Bronchial epithelial cell (primary cell): ENCODE measurements around the gene AP1B1. TPM values are rescaled to one million over a fixed set of nuclear protein-coding genes. Genes with fewer than 3 reads are reported as not detected.

Source experiments
- DNase-seq: peaks from one replicate; pipeline ENCODE4 v3.0.0-alpha.2; 2010; ENCODE audit warnings: low read depth
- FAIRE-seq: peaks from 2 replicates; lab custom pipeline; 2011; peaks lifted over from hg19 to GRCh38; lab: Jason Lieb, UNC
- H3K27me3 ChIP-seq: 2 replicates; pipeline ENCODE4 v1.5.1; 2011; ENCODE audit warnings: low read length; ENCODE audit not compliant: control insufficient read depth, insufficient read depth
- H3K36me3 ChIP-seq: 2 replicates; pipeline ENCODE4 v1.5.1; 2011; ENCODE audit warnings: low read length; ENCODE audit not compliant: control insufficient read depth, insufficient read depth
- H3K4me3 ChIP-seq: 2 replicates; pipeline ENCODE4 v1.5.1; 2011; ENCODE audit warnings: mild to moderate bottlenecking, low read depth, low read length, control low read depth
- total RNA-seq: library from RNA; depleted of rRNA; stranded (reverse); fragments of >200 nt; gene quantifications from 2 replicates; pipeline ENCODE4 v1.2.1, GENCODE V29; 2014
- TF ChIP-seq, protein P1 (sequence below): IDR thresholded peaks from 2 replicates; pipeline ENCODE4 v1.5.1; 2011; ENCODE audit warnings: mild to moderate bottlenecking, moderate library complexity, low read length, control low read depth, inconsistent platforms; ENCODE audit not compliant: insufficient read depth, severe bottlenecking

The AP1B1 gene
- total RNA-seq, 1 donor from 2014 or later, result 44.8 TPM

DNA sequence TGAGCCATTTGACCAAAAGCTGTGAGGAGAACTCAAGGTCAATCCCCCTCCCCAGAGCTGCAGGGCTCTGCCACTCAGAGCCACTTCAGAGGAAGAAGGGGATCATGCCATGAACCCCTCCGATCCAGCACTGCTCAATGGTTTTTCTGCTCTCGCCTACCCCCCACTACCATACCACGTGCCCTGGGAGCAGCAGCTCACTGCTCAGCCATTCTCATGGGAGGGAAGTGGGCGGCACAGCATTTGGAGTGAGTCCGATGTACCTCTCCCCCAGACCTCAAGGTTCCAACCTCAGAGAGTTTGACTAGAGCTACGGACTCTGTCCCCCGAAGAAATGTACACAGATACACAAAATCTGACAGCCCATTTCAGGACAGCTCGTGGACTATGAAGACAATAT is 34.5 kb downstream of the AP1B1 start:
- H3K36me3 ChIP-seq, result peaks cover 56% of the 10 kb centered on the region
- FAIRE-seq, result no peak

DNA sequence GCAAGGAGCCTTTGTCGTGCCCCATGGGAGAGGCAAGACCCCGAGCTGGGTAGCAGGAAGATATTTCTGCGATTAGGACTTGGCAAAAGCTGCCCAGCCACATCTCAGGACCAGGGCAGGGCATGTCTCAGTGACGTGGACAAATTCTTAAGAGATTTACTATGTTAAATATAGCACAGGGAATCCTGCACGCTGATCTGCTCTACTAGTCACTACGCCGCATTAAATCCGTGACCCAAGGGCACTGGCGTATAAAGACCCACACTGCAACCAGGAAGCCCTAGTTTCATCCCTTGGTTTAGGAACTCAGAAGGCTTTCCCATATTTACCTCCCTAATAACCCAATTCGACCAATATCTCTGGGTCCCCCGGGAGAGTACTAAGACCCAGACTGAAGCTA is 35.1 kb downstream of the AP1B1 start:
- DNase-seq, result no peak
- TF ChIP-seq, protein P1, sequence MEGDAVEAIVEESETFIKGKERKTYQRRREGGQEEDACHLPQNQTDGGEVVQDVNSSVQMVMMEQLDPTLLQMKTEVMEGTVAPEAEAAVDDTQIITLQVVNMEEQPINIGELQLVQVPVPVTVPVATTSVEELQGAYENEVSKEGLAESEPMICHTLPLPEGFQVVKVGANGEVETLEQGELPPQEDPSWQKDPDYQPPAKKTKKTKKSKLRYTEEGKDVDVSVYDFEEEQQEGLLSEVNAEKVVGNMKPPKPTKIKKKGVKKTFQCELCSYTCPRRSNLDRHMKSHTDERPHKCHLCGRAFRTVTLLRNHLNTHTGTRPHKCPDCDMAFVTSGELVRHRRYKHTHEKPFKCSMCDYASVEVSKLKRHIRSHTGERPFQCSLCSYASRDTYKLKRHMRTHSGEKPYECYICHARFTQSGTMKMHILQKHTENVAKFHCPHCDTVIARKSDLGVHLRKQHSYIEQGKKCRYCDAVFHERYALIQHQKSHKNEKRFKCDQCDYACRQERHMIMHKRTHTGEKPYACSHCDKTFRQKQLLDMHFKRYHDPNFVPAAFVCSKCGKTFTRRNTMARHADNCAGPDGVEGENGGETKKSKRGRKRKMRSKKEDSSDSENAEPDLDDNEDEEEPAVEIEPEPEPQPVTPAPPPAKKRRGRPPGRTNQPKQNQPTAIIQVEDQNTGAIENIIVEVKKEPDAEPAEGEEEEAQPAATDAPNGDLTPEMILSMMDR, result no peak
- peak; percentile 62 for FAIRE-seq
- Histone ChIP-seq H3K4me3 (no peak overlapping the region), H3K36me3 (peaks cover 52% of the 10 kb centered on the region), H3K27me3 (no peaks in the 10 kb centered on the region)

More for the DNA sequence above, 34.5 kb downstream of the AP1B1 start:
- DNase-seq, result no peak
- TF ChIP-seq, protein P1, result no peak
- Histone ChIP-seq H3K27me3 (no peaks in the 10 kb centered on the region), H3K4me3 (no peak overlapping the region)

DNA sequence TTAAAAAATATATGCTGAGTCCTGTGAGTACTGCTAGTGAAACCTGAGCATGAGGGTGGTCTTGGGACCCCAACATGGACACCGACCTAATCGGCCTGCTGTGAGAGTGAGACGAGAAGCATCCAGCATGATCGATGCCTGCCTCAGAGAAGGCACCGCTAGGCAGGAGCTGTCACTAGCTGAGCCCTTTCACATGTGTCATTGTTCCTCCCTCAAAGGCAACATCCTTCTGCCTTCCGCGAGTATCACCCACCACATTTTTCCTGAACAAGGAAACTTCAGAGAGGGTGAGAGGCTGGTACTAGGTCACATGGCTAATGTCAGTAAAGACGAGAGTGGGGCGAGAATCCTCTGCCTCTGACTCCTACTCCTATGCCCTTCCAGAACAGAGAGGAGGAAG is 35.6 kb downstream of the AP1B1 start:
- FAIRE-seq (peak; percentile 47), DNase-seq (no peak)
- peaks cover 47% of the 10 kb centered on the region for H3K36me3 ChIP-seq
- no peak overlapping the region for H3K4me3 ChIP-seq
- no peaks in the 10 kb centered on the region for H3K27me3 ChIP-seq
- TF ChIP-seq, protein P1, result no peak

DNA sequence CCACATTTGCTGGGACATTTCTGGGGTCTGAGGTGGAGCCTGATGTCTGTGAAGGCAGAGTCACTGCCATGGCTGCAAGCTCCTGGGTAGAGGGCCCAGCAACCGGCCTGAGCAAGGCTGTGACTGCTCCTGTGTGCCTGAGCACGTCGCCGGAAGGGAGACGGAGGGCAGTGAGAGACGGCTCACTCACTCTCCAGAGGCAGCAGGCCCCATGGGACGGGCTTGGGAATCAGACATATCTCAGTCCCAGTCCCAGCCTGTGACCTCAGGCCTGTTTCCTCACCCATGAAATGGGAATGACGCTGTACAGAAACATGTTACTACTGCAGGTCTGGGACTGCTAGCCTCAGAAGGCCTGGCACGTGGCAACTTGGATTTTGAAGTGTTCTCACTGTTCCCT is 36.5 kb downstream of the AP1B1 start:
- Histone ChIP-seq H3K4me3 (no peak overlapping the region), H3K27me3 (no peaks in the 10 kb centered on the region), H3K36me3 (peaks cover 47% of the 10 kb centered on the region)
- TF ChIP-seq, protein P1, result no peak
- no peak for DNase-seq
- no peak for FAIRE-seq

DNA sequence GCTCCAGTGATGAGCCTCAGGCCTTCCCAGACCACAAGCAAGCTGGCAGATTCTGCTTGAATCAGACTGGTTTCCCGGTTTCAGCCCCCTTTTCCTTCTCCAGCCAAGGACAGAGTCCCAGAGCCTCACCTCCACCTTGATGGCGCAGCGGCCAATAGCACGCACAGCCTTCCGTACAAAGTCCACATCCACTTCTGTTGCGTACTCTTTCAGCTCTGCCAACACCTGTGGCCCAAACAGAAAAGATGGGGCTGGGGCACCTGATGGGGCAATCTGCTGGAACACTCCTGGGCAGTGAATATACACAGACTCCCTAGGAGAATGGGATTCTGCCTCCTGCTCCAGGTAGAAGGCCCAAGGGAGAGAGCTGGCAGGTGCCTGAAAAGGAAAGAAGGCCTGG is 37.3 kb downstream of the AP1B1 start:
- Histone ChIP-seq H3K36me3 (peaks cover 44% of the 10 kb centered on the region), H3K4me3 (no peak overlapping the region), H3K27me3 (no peaks in the 10 kb centered on the region)
- TF ChIP-seq, protein P1, result no peak
- no peak for DNase-seq
- FAIRE-seq, result no peak

DNA sequence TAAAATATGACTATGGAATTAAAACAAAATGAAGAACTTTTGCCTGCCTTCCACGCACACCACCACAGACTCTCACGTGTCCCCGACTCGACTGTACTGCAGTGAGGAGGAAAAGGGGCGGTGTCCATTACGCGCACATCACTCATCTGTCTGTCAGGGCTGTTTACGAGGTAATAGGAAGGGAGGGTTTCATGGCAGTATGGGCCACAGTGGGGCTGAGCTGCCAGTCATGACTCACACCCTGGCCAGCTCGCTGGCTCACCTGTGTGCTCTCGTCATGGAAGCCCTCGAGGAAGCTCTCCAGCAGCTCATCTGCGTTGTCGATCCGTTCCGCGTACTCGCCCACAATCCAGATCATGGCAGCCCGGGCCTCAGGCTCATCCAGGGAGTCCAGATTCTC is 39.4 kb downstream of the AP1B1 start:
- Histone ChIP-seq H3K36me3 (peaks cover 33% of the 10 kb centered on the region), H3K4me3 (no peak overlapping the region), H3K27me3 (no peaks in the 10 kb centered on the region)
- DNase-seq (peak; percentile 65), FAIRE-seq (no peak)
- TF ChIP-seq, protein P1, result no peak
